ENCODE results near the gene PHPT1. TPM values are rescaled to one million over a fixed set of nuclear protein-coding genes. Genes with fewer than 3 reads are reported as not detected.

PHPT1 gene
- total RNA-seq, 2 donors from 2014 or later: 107 to 122 TPM

DNA sequence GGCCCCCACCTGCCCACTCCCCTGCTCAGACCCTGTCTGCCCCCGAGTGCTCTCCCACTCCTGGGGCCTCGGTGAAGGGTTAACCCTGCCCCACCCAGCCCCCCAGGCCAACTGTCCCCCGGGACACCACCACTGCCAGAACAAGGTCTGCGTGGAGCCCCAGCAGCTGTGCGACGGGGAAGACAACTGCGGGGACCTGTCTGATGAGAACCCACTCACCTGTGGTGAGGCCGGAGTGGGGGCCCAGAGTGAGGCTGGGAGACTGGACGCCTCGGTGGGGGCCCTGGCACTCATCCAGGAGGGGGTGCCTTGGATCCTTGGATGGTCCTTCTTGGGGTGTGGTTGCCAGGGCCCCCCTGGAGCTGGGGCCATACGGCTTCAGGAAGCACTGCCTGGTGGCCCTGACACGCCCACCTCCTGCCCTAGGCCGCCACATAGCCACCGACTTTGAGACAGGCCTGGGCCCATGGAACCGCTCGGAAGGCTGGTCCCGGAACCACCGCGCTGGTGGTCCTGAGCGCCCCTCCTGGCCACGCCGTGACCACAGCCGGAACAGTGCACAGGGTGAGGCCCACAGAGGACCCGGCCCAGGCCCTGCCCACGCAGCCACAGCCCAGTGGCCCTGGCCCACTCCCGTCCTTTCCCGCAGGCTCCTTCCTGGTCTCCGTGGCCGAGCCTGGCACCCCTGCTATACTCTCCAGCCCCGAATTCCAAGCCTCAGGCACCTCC lies 5.1 kb downstream of the PHPT1 start:
- no peaks in the 10 kb centered on the region for H3K36me3 Mint-ChIP-seq (ENCODE audit: low read depth)

DNA sequence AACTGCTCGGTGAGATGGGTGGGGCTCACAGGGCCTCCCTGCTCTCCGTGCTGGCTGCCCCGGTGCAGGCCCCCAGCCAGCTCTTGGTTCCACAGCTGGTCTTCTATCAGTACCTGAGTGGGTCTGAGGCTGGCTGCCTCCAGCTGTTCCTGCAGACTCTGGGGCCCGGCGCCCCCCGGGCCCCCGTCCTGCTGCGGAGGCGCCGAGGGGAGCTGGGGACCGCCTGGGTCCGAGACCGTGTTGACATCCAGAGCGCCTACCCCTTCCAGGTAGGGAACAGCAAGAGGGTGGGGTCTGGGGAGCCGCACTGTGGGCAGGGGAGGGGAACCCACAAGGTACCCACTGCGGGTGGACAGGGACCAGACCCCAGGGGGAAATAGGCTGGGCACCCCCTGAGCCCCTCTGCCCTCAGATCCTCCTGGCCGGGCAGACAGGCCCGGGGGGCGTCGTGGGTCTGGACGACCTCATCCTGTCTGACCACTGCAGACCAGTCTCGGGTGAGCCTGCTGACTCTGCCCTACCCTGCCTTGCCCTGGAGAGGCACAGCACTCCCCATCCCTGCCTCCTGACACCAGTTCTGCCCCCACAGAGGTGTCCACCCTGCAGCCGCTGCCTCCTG lies 5.7 kb downstream of the PHPT1 start:
- no peak overlapping the region for H3K9ac ChIP-seq (ENCODE audit: extremely low read depth, low read length, poor library complexity, severe bottlenecking)
- no peaks in the 10 kb centered on the region for H3K27me3 ChIP-seq (ENCODE audit: control insufficient read depth, insufficient read depth, low read length, poor library complexity, severe bottlenecking)
- WGBS, 2 experiments (ENCODE audit: insufficient coverage in 1 of 2, insufficient read length in 1 of 2): 91 to 95% methylated on average over 12 to 23 of the region's 23 CpGs
- DNase-seq: no peak
- no peak overlapping the region for H3K27ac ChIP-seq (ENCODE audit: low read depth, low read length)
- H3K9me3 ChIP-seq (ENCODE audit: control insufficient read depth, low read length): no peaks in the 10 kb centered on the region
- H3K4me3 ChIP-seq (ENCODE audit: low read length): no peak overlapping the region
- Mint-ChIP-seq H3K4me1 (no peaks in the 10 kb centered on the region), H3K9me3 (no peaks in the 10 kb centered on the region), H3K27me3 (ENCODE audit: insufficient read depth) (no peaks in the 10 kb centered on the region), H3K27ac (no peak overlapping the region), H3K4me3 (no peak overlapping the region), H3K36me3 (ENCODE audit: low read depth) (no peaks in the 10 kb centered on the region)
- peaks cover 6% of the 10 kb centered on the region for H3K4me1 ChIP-seq (ENCODE audit: control insufficient read depth, insufficient read depth, low read length)
- H3K36me3 ChIP-seq (ENCODE audit: control insufficient read depth, insufficient read depth, low read length): peaks cover 10% of the 10 kb centered on the region
- TF ChIP-seq, protein P1, sequence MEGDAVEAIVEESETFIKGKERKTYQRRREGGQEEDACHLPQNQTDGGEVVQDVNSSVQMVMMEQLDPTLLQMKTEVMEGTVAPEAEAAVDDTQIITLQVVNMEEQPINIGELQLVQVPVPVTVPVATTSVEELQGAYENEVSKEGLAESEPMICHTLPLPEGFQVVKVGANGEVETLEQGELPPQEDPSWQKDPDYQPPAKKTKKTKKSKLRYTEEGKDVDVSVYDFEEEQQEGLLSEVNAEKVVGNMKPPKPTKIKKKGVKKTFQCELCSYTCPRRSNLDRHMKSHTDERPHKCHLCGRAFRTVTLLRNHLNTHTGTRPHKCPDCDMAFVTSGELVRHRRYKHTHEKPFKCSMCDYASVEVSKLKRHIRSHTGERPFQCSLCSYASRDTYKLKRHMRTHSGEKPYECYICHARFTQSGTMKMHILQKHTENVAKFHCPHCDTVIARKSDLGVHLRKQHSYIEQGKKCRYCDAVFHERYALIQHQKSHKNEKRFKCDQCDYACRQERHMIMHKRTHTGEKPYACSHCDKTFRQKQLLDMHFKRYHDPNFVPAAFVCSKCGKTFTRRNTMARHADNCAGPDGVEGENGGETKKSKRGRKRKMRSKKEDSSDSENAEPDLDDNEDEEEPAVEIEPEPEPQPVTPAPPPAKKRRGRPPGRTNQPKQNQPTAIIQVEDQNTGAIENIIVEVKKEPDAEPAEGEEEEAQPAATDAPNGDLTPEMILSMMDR (conservative IDR thresholded peaks at IDR 0.05): no peak

More for the DNA sequence above, 5.1 kb downstream of the PHPT1 start:
- no peak overlapping the region for H3K9ac ChIP-seq (ENCODE audit: extremely low read depth, low read length, poor library complexity, severe bottlenecking)
- peaks cover 8% of the 10 kb centered on the region for H3K4me1 ChIP-seq (ENCODE audit: control insufficient read depth, insufficient read depth, low read length)
- DNase-seq: peak; percentile 59
- Mint-ChIP-seq H3K4me3 (no peak overlapping the region), H3K9me3 (no peaks in the 10 kb centered on the region), H3K4me1 (peaks cover 2% of the 10 kb centered on the region), H3K27ac (no peak overlapping the region), H3K27me3 (ENCODE audit: insufficient read depth) (no peaks in the 10 kb centered on the region)
- H3K36me3 ChIP-seq (ENCODE audit: control insufficient read depth, insufficient read depth, low read length): peaks cover 10% of the 10 kb centered on the region
- 91 to 95% methylated on average over 20 to 30 of the region's 30 CpGs for WGBS, 2 experiments (ENCODE audit: insufficient coverage in 1 of 2, insufficient read length in 1 of 2)
- H3K4me3 ChIP-seq (ENCODE audit: low read length): no peak overlapping the region
- TF ChIP-seq, protein P1 (conservative IDR thresholded peaks at IDR 0.05): no peak
- no peaks in the 10 kb centered on the region for H3K9me3 ChIP-seq (ENCODE audit: control insufficient read depth, low read length)
- H3K27ac ChIP-seq (ENCODE audit: low read depth, low read length): no peak overlapping the region
- no peaks in the 10 kb centered on the region for H3K27me3 ChIP-seq (ENCODE audit: control insufficient read depth, insufficient read depth, low read length, poor library complexity, severe bottlenecking)

DNA sequence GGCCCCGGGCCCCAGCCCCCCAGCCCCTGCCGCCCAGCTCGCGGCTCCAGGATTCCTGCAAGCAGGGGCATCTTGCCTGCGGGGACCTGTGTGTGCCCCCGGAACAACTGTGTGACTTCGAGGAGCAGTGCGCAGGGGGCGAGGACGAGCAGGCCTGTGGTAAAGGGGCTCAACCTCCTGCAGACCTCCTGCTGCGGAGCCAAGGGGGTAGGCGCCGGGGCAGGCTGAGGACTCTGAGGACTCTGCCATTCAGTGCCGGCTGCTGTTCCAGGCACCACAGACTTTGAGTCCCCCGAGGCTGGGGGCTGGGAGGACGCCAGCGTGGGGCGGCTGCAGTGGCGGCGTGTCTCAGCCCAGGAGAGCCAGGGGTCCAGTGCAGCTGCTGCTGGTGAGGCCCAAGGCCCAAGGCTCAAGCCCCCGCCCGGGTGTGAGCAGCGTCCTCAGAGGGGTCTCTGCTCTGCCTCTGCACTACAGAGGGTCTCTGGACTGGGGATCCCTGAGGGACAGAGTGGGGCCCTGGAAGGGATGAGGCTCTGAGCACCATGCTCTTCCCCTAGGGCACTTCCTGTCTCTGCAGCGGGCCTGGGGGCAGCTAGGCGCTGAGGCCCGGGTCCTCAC lies 6.4 kb downstream of the PHPT1 start:
- no peak overlapping the region for H3K27ac ChIP-seq (ENCODE audit: low read depth, low read length)
- TF ChIP-seq, protein P1 (conservative IDR thresholded peaks at IDR 0.05): no peak
- no peak overlapping the region for H3K9ac ChIP-seq (ENCODE audit: extremely low read depth, low read length, poor library complexity, severe bottlenecking)
- Mint-ChIP-seq H3K36me3 (ENCODE audit: low read depth) (no peaks in the 10 kb centered on the region), H3K27ac (no peak overlapping the region), H3K4me1 (no peaks in the 10 kb centered on the region), H3K9me3 (no peaks in the 10 kb centered on the region), H3K27me3 (ENCODE audit: insufficient read depth) (no peaks in the 10 kb centered on the region), H3K4me3 (no peak overlapping the region)
- H3K36me3 ChIP-seq (ENCODE audit: control insufficient read depth, insufficient read depth, low read length): peaks cover 10% of the 10 kb centered on the region
- no peaks in the 10 kb centered on the region for H3K27me3 ChIP-seq (ENCODE audit: control insufficient read depth, insufficient read depth, low read length, poor library complexity, severe bottlenecking)
- 94% methylated on average over 14 to 26 of the region's 26 CpGs for WGBS, 2 experiments (ENCODE audit: insufficient coverage in 1 of 2, insufficient read length in 1 of 2)
- H3K4me3 ChIP-seq (ENCODE audit: low read length): no peak overlapping the region
- DNase-seq: peak; percentile 51
- H3K9me3 ChIP-seq (ENCODE audit: control insufficient read depth, low read length): no peaks in the 10 kb centered on the region
- no peaks in the 10 kb centered on the region for H3K4me1 ChIP-seq (ENCODE audit: control insufficient read depth, insufficient read depth, low read length)

Measured in endodermal cell (in vitro differentiated cells).